Mesendoderm (in vitro differentiated cells): ENCODE measurements around the gene KCNQ1.

Source experiments
- DNase-seq: peaks from one replicate; pipeline ENCODE4 v3.0.0; 2013
- H2AK5ac ChIP-seq: 2 replicates; pipeline ENCODE4 v1.6.1; 2013; ENCODE audit warnings: low read length, inconsistent platforms
- H2BK120ac ChIP-seq: 2 replicates; pipeline ENCODE4 v1.6.1; 2013; ENCODE audit warnings: low read depth, mild to moderate bottlenecking, low read length, moderate library complexity, mixed read lengths
- H2BK15ac ChIP-seq: replicated peaks from 2 replicates; pipeline ENCODE4 v1.6.1; 2013; ENCODE audit warnings: low read depth, mild to moderate bottlenecking, moderate library complexity
- H2BK5ac ChIP-seq: 2 replicates; pipeline ENCODE4 v1.6.1; 2013; ENCODE audit warnings: low read length, inconsistent platforms
- H3K18ac ChIP-seq: 2 replicates; pipeline ENCODE4 v1.6.1; 2013; ENCODE audit warnings: mild to moderate bottlenecking, low read length, mixed read lengths
- H3K23ac ChIP-seq: one replicate; pipeline ENCODE4 v1.6.1; 2013; ENCODE audit warnings: low read length
- H3K27ac ChIP-seq: 2 replicates; pipeline ENCODE4 v1.5.1; 2013; ENCODE audit warnings: low read depth, mild to moderate bottlenecking, inconsistent platforms, low read length, moderate library complexity
- H3K27me3 ChIP-seq: 2 replicates; pipeline ENCODE4 v1.6.1; 2013; ENCODE audit warnings: low read length, control low read depth, mild to moderate bottlenecking, inconsistent platforms; ENCODE audit not compliant: insufficient read depth, poor library complexity
- H3K36me3 ChIP-seq: 2 replicates; pipeline ENCODE4 v1.6.1; 2013; ENCODE audit warnings: low read length, inconsistent platforms; ENCODE audit not compliant: control insufficient read depth, insufficient read depth
- H3K4ac ChIP-seq: one replicate; pipeline ENCODE4 v1.6.1; 2013; ENCODE audit warnings: low read depth, mild to moderate bottlenecking, low read length, moderate library complexity
- H3K4me1 ChIP-seq: 2 replicates; pipeline ENCODE4 v1.6.1; 2013; ENCODE audit warnings: low read depth, low read length, inconsistent platforms; ENCODE audit not compliant: control insufficient read depth
- H3K4me2 ChIP-seq: 2 replicates; pipeline ENCODE4 v1.6.1; 2013; ENCODE audit warnings: low read length
- H3K4me3 ChIP-seq: 2 replicates; pipeline ENCODE4 v1.5.1; 2013; ENCODE audit warnings: mild to moderate bottlenecking, low read length
- H3K56ac ChIP-seq: one replicate; pipeline ENCODE4 v1.6.1; 2013; ENCODE audit warnings: low read length
- H3K79me1 ChIP-seq: 2 replicates; pipeline ENCODE4 v1.6.1; 2013; ENCODE audit warnings: low read length, inconsistent platforms
- H3K79me2 ChIP-seq: 2 replicates; pipeline ENCODE4 v1.6.1; 2013; ENCODE audit warnings: mild to moderate bottlenecking, low read length; ENCODE audit not compliant: control insufficient read depth, insufficient read depth
- H3K9ac ChIP-seq: 2 replicates; pipeline ENCODE4 v1.6.1; 2013; ENCODE audit warnings: low read length, inconsistent platforms
- H4K5ac ChIP-seq: one replicate; pipeline ENCODE4 v1.6.1; 2013; ENCODE audit warnings: low read length
- H4K8ac ChIP-seq: one replicate; pipeline ENCODE4 v1.6.1; 2013; ENCODE audit warnings: low read depth, mild to moderate bottlenecking, control low read depth, low read length, moderate library complexity
- WGBS: extraction: QIAGEN DNeasy Blood & Tissue Kit; methylation state at CpG from one replicate; pipeline ENCODE4 v1.1.7; 2013; ENCODE audit warnings: low lambda C conversion rate, missing lambda C conversion rate; ENCODE audit not compliant: insufficient coverage; ENCODE audit errors: extremely low coverage; 5-methylcytosine and 5-hydroxymethylcytosine counted together

Gene KCNQ1

DNA sequence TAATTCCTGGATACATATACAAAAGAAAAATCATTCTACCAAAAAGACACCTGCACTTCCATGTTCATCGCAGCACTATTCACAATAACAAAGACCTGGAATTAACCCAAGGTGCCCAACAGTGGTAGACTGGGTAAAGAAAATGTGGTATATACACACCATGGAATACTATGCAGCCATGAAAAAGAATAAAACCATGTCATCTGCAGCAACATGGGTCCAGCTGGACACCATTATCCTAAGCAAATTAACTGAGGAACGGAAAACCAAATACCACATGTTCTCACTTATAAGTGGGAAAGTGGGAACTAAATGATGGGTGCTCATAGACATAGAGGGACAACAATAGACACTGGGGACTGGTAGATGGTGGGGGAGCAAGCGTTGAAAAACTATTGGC lies 5.0 kb upstream of the KCNQ1 start:
- Histone ChIP-seq H3K27me3 (no peaks in the 10 kb centered on the region), H2AK5ac (no peak overlapping the region), H3K27ac (no peak overlapping the region), H4K8ac (no peak overlapping the region), H4K5ac (no peak overlapping the region), H3K79me2 (no peaks in the 10 kb centered on the region), H3K23ac (no peak overlapping the region), H3K18ac (no peak overlapping the region), H2BK5ac (no peak overlapping the region), H3K4me3 (no peak overlapping the region), H3K4ac (no peak overlapping the region), H2BK120ac (no peak overlapping the region), H3K4me1 (no peaks in the 10 kb centered on the region), H3K79me1 (no peaks in the 10 kb centered on the region), H3K36me3 (no peaks in the 10 kb centered on the region), H2BK15ac (no peak overlapping the region), H3K4me2 (no peak overlapping the region), H3K9ac (no peak overlapping the region), H3K56ac (no peak overlapping the region)
- WGBS, result no CpG with 5 or more reads among the region's 3 CpGs
- no peak for DNase-seq

DNA sequence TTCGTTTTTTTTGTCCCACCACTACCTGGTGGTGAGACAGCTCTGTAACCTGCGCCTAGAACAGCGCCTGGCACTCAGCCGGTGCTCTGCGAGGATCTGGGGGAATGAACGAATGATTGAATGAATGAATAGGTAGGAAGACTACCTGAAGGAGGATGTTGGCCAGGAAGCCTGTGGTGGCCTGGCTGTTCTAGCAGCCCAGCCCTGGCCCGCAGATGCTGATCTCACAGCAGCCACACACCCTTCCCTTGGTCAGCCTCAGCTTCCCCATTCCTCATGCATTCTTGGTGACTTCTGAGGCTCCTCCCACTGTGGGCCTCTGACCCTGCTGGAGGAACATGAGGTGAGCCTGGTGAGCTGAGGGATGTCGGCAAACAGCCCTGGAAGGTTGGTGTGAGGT lies 4.2 kb upstream of the KCNQ1 start:
- Histone ChIP-seq H3K9ac (no peak overlapping the region), H3K79me1 (no peaks in the 10 kb centered on the region), H3K4me2 (no peak overlapping the region), H3K27ac (no peak overlapping the region), H3K36me3 (no peaks in the 10 kb centered on the region), H2BK120ac (no peak overlapping the region), H2AK5ac (no peak overlapping the region), H2BK5ac (no peak overlapping the region), H3K23ac (no peak overlapping the region), H3K56ac (no peak overlapping the region), H4K8ac (no peak overlapping the region), H3K79me2 (no peaks in the 10 kb centered on the region), H3K4me1 (no peaks in the 10 kb centered on the region), H3K4me3 (no peak overlapping the region), H4K5ac (no peak overlapping the region), H3K4ac (no peak overlapping the region), H3K18ac (no peak overlapping the region), H3K27me3 (peaks cover 6% of the 10 kb centered on the region), H2BK15ac (no peak overlapping the region)
- no CpG with 5 or more reads among the region's 8 CpGs for WGBS
- no peak for DNase-seq

DNA sequence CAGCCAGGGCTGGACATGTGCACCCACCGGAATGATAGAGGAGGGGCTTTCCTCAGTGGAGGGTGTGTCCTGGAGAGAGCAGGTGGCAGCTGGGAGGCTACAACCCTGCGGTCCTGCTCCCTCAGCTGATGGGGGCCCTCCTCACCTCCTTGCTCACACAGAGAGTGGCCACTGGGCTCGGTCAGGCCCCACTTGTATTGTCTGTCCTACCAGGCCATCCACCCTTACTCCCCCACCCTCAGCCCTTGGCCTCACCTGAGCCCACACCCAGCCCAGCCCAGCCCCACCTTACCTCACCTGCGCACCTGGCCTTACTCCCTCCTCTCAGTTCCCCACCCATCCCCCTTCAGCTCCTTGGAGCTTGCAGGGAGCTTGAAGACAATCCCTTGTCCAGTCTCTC lies 3.6 kb upstream of the KCNQ1 start:
- H4K5ac ChIP-seq, result no peak overlapping the region
- no peak overlapping the region for H4K8ac ChIP-seq
- H3K56ac ChIP-seq, result no peak overlapping the region
- no peak overlapping the region for H2AK5ac ChIP-seq
- no peak overlapping the region for H3K4me3 ChIP-seq
- WGBS, result no CpG with 5 or more reads among the region's 4 CpGs
- no peaks in the 10 kb centered on the region for H3K79me1 ChIP-seq
- H2BK15ac ChIP-seq, result no peak overlapping the region
- H3K4me2 ChIP-seq, result no peak overlapping the region
- H3K4me1 ChIP-seq, result no peaks in the 10 kb centered on the region
- H3K18ac ChIP-seq, result no peak overlapping the region
- no peak for DNase-seq
- no peak overlapping the region for H3K4ac ChIP-seq
- H3K27me3 ChIP-seq, result peaks cover 11% of the 10 kb centered on the region
- no peaks in the 10 kb centered on the region for H3K36me3 ChIP-seq
- H3K27ac ChIP-seq, result no peak overlapping the region
- no peak overlapping the region for H3K9ac ChIP-seq
- H2BK5ac ChIP-seq, result no peak overlapping the region
- H3K79me2 ChIP-seq, result no peaks in the 10 kb centered on the region
- H2BK120ac ChIP-seq, result no peak overlapping the region
- H3K23ac ChIP-seq, result no peak overlapping the region

DNA sequence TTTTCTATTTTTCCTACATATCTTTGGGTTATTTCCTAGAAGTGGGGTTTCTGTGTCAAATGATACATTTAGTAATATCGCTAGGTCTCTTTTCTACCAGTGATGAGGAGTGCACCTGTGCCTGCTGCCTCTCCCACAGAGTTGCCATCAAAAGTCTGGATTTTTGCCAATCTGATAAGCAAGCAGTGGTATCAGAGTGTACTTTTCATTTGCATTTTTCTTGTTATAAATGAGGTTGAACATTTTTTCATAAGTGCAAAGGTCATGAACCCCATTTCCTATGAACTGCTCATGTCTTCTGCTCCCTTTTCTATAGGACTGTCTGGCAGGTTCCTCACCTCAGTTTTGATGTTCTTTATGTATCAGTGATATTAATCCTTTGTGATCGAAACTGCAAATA lies 2.2 kb upstream of the KCNQ1 start:
- Histone ChIP-seq H3K4me2 (no peak overlapping the region), H3K56ac (no peak overlapping the region), H3K4me3 (no peak overlapping the region), H2BK5ac (no peak overlapping the region), H3K23ac (no peak overlapping the region), H3K4ac (no peak overlapping the region), H3K79me1 (no peaks in the 10 kb centered on the region), H3K79me2 (no peaks in the 10 kb centered on the region), H2BK120ac (no peak overlapping the region), H3K27me3 (peaks cover 17% of the 10 kb centered on the region), H3K18ac (no peak overlapping the region), H3K4me1 (no peaks in the 10 kb centered on the region), H3K9ac (no peak overlapping the region), H2AK5ac (no peak overlapping the region), H3K27ac (no peak overlapping the region), H2BK15ac (no peak overlapping the region), H4K5ac (no peak overlapping the region), H3K36me3 (no peaks in the 10 kb centered on the region), H4K8ac (no peak overlapping the region)
- DNase-seq, result no peak
- no CpG with 5 or more reads among the region's 2 CpGs for WGBS

DNA sequence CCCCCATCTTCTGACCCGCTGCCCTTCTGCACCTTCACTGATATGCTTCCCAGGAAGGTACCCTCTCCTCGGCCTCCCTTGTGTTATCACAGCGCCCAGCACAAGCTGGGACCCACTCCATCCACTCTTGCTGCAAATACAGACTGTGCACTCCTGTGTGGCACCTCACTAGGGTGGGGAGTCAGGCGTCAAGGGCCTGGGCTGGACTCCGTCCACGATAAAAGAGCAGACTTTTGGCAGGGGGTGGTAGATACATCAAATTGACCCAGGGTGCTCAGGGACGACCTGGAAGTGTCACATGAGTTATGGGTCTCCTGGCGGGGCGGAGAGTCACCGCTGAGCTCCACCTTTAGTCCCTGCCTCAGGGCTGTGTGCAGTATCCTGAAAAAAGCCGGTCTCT lies 1.4 kb upstream of the KCNQ1 start:
- no peak overlapping the region for H3K9ac ChIP-seq
- H2BK5ac ChIP-seq, result no peak overlapping the region
- no peak overlapping the region for H3K4me3 ChIP-seq
- H3K79me1 ChIP-seq, result no peaks in the 10 kb centered on the region
- H4K5ac ChIP-seq, result no peak overlapping the region
- peaks cover 17% of the 10 kb centered on the region for H3K27me3 ChIP-seq
- no peak overlapping the region for H3K18ac ChIP-seq
- no peaks in the 10 kb centered on the region for H3K79me2 ChIP-seq
- no peak overlapping the region for H3K56ac ChIP-seq
- H3K4me2 ChIP-seq, result no peak overlapping the region
- no peak overlapping the region for H3K23ac ChIP-seq
- H2BK15ac ChIP-seq, result no peak overlapping the region
- H3K36me3 ChIP-seq, result no peaks in the 10 kb centered on the region
- no peak overlapping the region for H2AK5ac ChIP-seq
- DNase-seq, result no peak
- no peak overlapping the region for H3K27ac ChIP-seq
- no peak overlapping the region for H3K4ac ChIP-seq
- H4K8ac ChIP-seq, result no peak overlapping the region
- no peaks in the 10 kb centered on the region for H3K4me1 ChIP-seq
- no CpG with 5 or more reads among the region's 11 CpGs for WGBS
- H2BK120ac ChIP-seq, result no peak overlapping the region
